GM18951 (cell line): ENCODE measurements around the gene KLHDC9.

Source experiments
- POLR2A ChIP-seq: IDR thresholded peaks from 4 replicates; pipeline ENCODE4 v1.6.1; 2011; ENCODE audit warnings: mild to moderate bottlenecking; ENCODE audit not compliant: insufficient read length, insufficient read depth; ENCODE audit errors: extremely low read depth
- in situ Hi-C: fragments of 300-500 bp; cut with MboI; formaldehyde crosslinking; loops from one replicate; pipeline ENCODE4 v1.12.0; 2022; ENCODE audit warnings: low sequenced_read_pairs, mixed read lengths, inconsistent platforms; ENCODE audit not compliant: unreplicated experiment

The KLHDC9 gene

GRCh38 chr1:161121834-161122233 is 23.7 kb downstream of the KLHDC9 start:
- TF ChIP-seq POLR2A = no peak
- in situ Hi-C loops = no loop called here

- TF ChIP-seq POLR2A = no peak
- in situ Hi-C loops = no loop called here
These were observed 24.8 kb downstream of the KLHDC9 start for GRCh38 chr1:161122967-161123366.

- TF ChIP-seq POLR2A = no peak
- in situ Hi-C loops = no loop called here
These were observed 29.5 kb downstream of the KLHDC9 start for GRCh38 chr1:161127649-161128048.

GRCh38 chr1:161128591-161129420 is 30.6 kb downstream of the KLHDC9 start:
- no peak for TF ChIP-seq POLR2A
- in situ Hi-C loops = no loop called here

GRCh38 chr1:161130266-161130665 is 32.1 kb downstream of the KLHDC9 start:
- in situ Hi-C loops = no loop called here
- no peak for TF ChIP-seq POLR2A

- no peak for TF ChIP-seq POLR2A
- in situ Hi-C loops = no loop called here
These were observed 33.6 kb downstream of the KLHDC9 start for GRCh38 chr1:161131523-161132409.

- in situ Hi-C loops = no loop called here
- peak; percentile 59 for TF ChIP-seq POLR2A
These were observed 34.5 kb downstream of the KLHDC9 start, which contains the start of gene DEDD for GRCh38 chr1:161132410-161133219. Gene DEDD, minus strand, starts transcription at chr1:161132667. Its CDS starts 8,205 bp downstream, at chr1:161124462.

GRCh38 chr1:161133220-161133740 is 35.1 kb downstream of the KLHDC9 start:
- in situ Hi-C loops = no loop called here

GRCh38 chr1:161137881-161138280 is 39.7 kb downstream of the KLHDC9 start:
- TF ChIP-seq POLR2A = no peak
- in situ Hi-C loops = no loop called here

More at GRCh38 chr1:161133220-161133740, 35.1 kb downstream of the KLHDC9 start:
- TF ChIP-seq POLR2A = no peak

GRCh38 chr1:161138431-161138830 is 40.3 kb downstream of the KLHDC9 start:
- no peak for TF ChIP-seq POLR2A
- in situ Hi-C loops = no loop called here

- TF ChIP-seq POLR2A = no peak
- in situ Hi-C loops = no loop called here
These were observed 41.6 kb downstream of the KLHDC9 start for GRCh38 chr1:161139766-161140165.

- in situ Hi-C loops = no loop called here
- TF ChIP-seq POLR2A = no peak
These were observed 42.7 kb downstream of the KLHDC9 start for GRCh38 chr1:161140755-161141400.
